Effector memory CD8-positive, alpha-beta T cell (primary cell): ENCODE measurements around the gene TIMELESS.
"Not testable (repeated sequence)": the region's sequence is repeated elsewhere in the genome, so short reads cannot be mapped to it uniquely, and the experiment has no call there.

Source experiments
- ATAC-seq: fragments of 150-1000 bp; cut with Tn5 transposase; replicated peaks from 2 replicates; pipeline ENCODE4 v1.10.0; 2021; ENCODE audit warnings: mild to moderate bottlenecking, moderate library complexity
- DNase-seq, 3 experiments: peaks; one replicate each; pipeline ENCODE4 v3.0.0; 2021
- H3K27ac Mint-ChIP-seq, 2 donors: one replicate each; pipeline ENCODE4 v1.8.0; 2022; ENCODE audit warnings: mild to moderate bottlenecking in 2 of 2, mixed read lengths in 2 of 2, moderate library complexity in 2 of 2
- H3K27me3 Mint-ChIP-seq, 2 donors: one replicate each; pipeline ENCODE4 v1.8.0; 2022; ENCODE audit warnings: mixed read lengths in 2 of 2
- H3K36me3 Mint-ChIP-seq: one replicate; pipeline ENCODE4 v1.8.0; 2022; ENCODE audit warnings: mild to moderate bottlenecking, moderate library complexity, mixed read lengths; ENCODE audit not compliant: insufficient read depth
- H3K4me1 Mint-ChIP-seq, 2 donors: one replicate each; pipeline ENCODE4 v1.8.0; 2022; ENCODE audit warnings: low read depth in 2 of 2, mixed read lengths in 2 of 2
- H3K4me3 Mint-ChIP-seq, 2 donors: one replicate each; pipeline ENCODE4 v1.8.0; 2022; ENCODE audit warnings: mild to moderate bottlenecking in 2 of 2, mixed read lengths in 2 of 2, moderate library complexity in 2 of 2
- H3K9me3 Mint-ChIP-seq, 2 donors: one replicate each; pipeline ENCODE4 v1.8.0; 2022; ENCODE audit warnings: mixed read lengths in 2 of 2

Gene TIMELESS

DNA sequence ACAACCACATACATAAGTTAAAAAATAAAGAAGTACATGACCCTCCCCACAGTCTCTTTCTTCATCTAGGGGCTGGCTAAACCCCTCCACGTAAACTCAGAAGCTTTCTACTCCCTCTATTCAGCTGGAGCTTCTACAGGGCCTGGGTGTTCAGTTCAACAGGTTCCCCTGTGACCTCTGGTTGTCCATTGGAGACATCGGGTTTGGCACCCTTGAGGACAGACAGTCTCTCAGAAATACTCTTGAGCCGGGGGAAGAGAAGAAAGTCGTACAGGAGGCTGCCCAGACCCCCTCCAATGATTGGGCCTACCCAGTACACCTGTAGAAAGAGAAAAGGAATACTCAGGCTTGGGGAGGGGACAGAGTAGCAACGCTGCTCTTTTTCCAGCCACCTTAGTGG is 1.9 kb upstream of the TIMELESS start:
- no peak overlapping the region for H3K27ac Mint-ChIP-seq
- H3K4me1 Mint-ChIP-seq, result peaks cover 7% of the 10 kb centered on the region in 2 donors
- H3K27me3 Mint-ChIP-seq, result no peaks in the 10 kb centered on the region
- no peaks in the 10 kb centered on the region for H3K9me3 Mint-ChIP-seq
- H3K4me3 Mint-ChIP-seq, result no peak overlapping the region
- no peak for ATAC-seq
- H3K36me3 Mint-ChIP-seq, result peaks cover 3% of the 10 kb centered on the region
- no peak for DNase-seq

DNA sequence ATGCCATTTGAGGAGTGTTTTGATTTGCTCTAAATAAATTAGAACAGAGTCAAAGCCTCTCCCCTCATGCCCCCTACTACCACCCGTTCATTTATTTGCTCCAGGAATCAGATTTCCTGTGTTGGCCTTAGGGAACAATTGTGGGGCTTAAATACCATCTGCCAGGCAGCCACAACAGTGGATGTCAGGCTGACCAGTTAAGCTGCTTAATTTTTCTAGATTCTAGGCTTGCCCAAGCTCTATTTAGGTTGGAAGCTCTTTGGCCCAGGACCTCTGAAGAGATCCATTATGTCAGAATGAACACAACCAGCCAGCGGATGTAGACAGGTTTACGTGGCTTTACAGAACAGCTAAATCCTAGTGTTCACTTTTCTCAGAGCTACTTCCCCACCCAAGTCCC is 1.0 kb upstream of the TIMELESS start:
- Mint-ChIP-seq H3K36me3 (peaks cover 3% of the 10 kb centered on the region), H3K27me3 (no peaks in the 10 kb centered on the region)

DNA sequence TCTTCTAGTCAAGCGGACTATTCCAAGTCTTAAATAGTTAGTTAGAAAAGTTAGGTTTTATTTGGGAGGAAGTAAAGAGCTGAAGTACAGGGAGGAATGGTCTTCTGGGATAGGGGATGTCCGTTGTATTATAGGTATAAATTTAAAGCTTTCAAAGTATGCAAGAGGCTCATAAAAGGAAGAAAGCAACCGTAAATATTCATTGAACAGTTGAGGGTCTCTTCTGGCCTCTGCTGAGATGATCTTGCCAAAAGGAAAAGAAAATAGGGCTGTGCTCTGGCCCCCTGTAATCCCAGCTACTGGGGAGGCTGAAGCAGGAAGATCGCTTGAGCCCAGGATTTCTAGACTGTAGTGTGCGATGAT is 377 bp upstream of the TIMELESS start:
- no peaks in the 10 kb centered on the region for H3K9me3 Mint-ChIP-seq
- H3K27ac Mint-ChIP-seq, result peak overlapping the region; percentile 81 to 98
- no peaks in the 10 kb centered on the region for H3K27me3 Mint-ChIP-seq
- H3K36me3 Mint-ChIP-seq, result peaks cover 2% of the 10 kb centered on the region
- ATAC-seq (no peak), DNase-seq (no peak)
- H3K4me3 Mint-ChIP-seq, result peak overlapping the region; percentile 89 to 91
- H3K4me1 Mint-ChIP-seq, result peaks cover 7% of the 10 kb centered on the region in 2 donors

More for the DNA sequence above, 1.0 kb upstream of the TIMELESS start:
- Mint-ChIP-seq H3K9me3 (no peaks in the 10 kb centered on the region), H3K4me1 (peaks cover 7% of the 10 kb centered on the region in 2 donors), H3K4me3 (peak overlapping the region in 1 of 2 donors; percentile 89), H3K27ac (peak overlapping the region in 1 of 2 donors; percentile 81)
- no peak for ATAC-seq
- no peak for DNase-seq

DNA sequence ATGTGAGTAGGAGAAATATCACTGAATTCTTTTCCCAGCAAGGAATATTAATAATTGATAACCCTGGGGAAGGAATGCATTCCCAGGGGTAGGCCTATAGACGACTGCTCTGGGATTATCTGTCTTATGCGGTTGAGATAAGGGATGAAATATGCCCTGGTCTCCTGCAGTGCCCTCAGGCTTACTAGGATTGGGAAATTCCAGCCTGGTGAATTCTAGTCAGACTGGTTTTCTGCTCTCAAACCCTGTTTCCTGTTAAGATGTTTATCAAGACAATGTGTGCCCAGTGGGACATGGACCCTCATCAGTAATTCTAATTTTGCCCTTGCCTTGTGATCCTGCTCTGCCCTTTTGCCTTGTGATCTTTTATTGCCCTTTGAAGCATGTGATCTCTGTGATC is 6.0 kb downstream of the TIMELESS start:
- H3K36me3 Mint-ChIP-seq, DNase-seq, ATAC-seq: not testable (repeated sequence)

DNA sequence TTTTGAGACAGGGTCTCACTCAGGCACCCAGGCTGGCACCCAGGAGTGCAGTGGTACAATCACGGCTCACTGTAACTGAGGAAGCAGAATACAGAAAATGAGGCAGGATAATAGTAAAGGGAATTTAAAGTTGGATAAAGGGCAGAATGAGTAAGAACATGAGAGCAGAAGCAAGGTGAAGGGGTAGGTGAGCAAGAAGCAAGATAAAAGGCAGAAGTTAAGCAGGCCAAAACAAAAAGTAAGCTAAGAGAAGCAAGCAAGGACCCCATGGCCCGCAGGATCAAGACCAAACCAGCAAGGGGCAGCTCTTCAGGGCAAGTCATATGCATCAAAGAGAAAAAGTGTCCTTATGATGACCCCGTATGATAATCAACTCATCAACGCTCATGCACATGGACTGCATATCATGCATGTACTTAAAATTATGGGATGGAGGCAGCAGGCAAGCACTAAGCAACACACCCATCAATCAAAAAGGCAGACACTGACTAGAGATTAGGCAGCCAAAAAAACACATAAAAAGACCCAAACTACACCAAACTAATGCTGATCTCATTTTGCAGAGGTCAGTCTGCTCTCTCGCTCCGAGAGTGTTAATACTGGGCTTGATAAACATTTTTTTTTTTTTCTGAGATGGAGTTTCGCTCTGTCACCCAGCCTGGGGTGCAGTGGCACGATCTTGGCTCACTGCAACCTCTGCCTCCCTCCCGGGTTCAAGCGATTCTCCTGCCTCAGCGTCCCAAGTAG is 11.6 kb downstream of the TIMELESS start:
- no peak for DNase-seq
- H3K36me3 Mint-ChIP-seq, result peaks cover under 1% of the 10 kb centered on the region
- no peaks in the 10 kb centered on the region for H3K9me3 Mint-ChIP-seq
- H3K4me3 Mint-ChIP-seq, result no peak overlapping the region
- no peaks in the 10 kb centered on the region for H3K4me1 Mint-ChIP-seq
- no peak overlapping the region for H3K27ac Mint-ChIP-seq
- no peaks in the 10 kb centered on the region for H3K27me3 Mint-ChIP-seq
- no peak for ATAC-seq

More for the DNA sequence above, 6.0 kb downstream of the TIMELESS start:
- H3K27ac Mint-ChIP-seq, H3K27me3 Mint-ChIP-seq, H3K4me3 Mint-ChIP-seq, H3K9me3 Mint-ChIP-seq, H3K4me1 Mint-ChIP-seq: not testable (repeated sequence)

DNA sequence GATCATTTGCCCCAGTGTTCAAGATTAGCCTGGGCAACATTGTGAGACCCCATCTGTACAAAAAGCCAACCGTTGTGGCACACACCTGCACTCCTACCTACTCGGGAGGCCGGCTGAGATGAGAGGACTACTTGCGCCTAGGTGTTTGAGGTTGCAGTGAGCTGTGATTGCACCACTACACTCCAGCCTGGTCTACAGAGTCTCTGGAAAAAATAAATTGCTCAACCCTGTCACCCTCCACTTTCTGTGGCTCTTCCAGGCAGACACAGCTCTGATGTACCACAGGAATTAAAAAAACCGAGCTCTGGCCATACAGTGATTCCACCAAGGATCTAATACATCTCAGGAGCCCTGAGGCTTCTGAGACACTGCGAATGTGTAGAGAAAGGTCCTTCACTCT is 14.4 kb downstream of the TIMELESS start:
- Mint-ChIP-seq H3K4me1 (no peaks in the 10 kb centered on the region), H3K27ac (no peak overlapping the region), H3K9me3 (no peaks in the 10 kb centered on the region), H3K27me3 (no peaks in the 10 kb centered on the region), H3K36me3 (peaks cover 5% of the 10 kb centered on the region), H3K4me3 (no peak overlapping the region)
- DNase-seq (no peak), ATAC-seq (no peak)

DNA sequence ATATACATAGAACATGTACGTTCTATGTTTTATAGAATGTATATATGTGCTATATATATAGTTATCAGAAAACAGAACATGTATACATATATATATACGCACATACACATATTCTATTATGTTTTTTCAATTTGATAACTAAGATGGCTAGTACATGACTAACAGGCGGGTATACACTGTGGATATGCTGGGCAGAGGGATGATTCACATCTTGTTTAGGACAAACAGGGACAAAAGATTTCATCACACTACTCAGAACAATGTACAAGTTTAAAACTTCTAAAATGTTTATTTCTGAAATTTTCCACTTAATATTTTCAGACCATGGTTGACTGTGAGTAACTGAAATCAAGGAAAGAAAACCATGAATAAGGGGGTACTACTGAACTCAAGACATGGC is 17.4 kb downstream of the TIMELESS start:
- no peaks in the 10 kb centered on the region for H3K4me1 Mint-ChIP-seq
- no peaks in the 10 kb centered on the region for H3K9me3 Mint-ChIP-seq

DNA sequence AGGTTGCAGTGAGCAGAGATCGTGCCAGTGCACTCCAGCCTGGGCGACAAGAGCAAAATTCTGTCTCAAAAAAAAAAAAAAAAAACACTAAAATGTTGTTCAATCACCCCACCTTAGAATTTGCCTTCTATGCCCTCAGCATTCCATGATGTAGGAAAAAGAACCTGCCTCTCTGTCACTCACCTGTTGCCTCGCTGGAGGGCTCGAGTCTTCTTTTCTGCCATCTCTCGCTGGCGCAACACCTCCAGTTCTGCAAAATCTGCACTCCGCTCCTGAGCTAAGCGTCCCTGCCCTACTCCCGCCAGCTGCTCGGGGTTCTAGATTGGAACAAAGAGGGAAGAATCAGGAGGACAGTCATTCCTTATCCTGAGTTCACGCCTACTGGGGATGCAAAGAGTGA is 17.9 kb downstream of the TIMELESS start:
- Mint-ChIP-seq H3K4me1 (no peaks in the 10 kb centered on the region), H3K4me3 (no peak overlapping the region), H3K27ac (no peak overlapping the region), H3K27me3 (no peaks in the 10 kb centered on the region), H3K36me3 (peaks cover 5% of the 10 kb centered on the region), H3K9me3 (no peaks in the 10 kb centered on the region)
- DNase-seq (no peak), ATAC-seq (no peak)

More for the DNA sequence above, 17.4 kb downstream of the TIMELESS start:
- Mint-ChIP-seq H3K27me3 (no peaks in the 10 kb centered on the region), H3K4me3 (no peak overlapping the region), H3K36me3 (peaks cover 5% of the 10 kb centered on the region), H3K27ac (no peak overlapping the region)
- ATAC-seq (no peak), DNase-seq (no peak)

DNA sequence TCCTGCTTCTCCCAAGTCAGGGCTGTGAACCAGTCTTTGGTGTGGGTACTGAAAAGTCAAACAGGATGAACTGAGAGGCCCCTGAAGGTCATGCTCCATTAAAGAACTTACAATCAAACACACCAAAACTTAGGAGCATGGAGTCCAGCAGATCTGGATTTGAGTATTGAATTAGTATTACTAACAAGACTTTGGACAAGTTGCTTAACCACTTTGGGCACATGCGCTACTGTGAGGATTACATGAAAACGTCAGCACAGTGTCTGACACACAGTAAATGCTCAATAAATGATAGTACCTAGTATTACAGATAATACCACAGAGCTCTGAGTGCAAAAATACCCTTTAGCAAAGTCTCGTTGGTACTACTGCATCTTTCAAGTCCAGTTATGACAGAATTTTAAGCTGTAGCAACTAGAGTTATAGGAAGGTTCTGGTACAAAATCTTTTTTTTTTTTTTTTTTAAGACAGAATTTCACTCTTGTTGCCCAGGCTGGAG is 23.2 kb downstream of the TIMELESS start:
- no peaks in the 10 kb centered on the region for H3K36me3 Mint-ChIP-seq

DNA sequence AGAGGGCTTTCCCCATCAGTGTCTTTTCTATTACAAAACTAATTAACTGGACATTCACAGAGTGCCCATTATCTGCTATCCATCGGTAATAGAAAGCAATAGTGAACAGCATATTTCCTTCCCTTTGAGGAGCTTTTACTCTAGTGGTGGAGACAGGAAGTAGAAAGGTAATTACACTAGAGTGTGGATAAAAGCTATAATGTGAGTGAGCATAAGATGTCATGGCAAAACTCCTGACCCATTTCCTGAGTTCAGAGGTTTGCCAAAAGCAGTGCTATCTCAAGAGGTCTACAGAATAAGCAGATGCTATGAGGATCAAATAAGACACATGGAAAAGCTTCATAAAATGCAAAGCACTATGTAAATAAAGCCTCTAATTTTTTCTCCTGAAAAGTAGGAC is 24.0 kb downstream of the TIMELESS start:
- no peak overlapping the region for H3K4me3 Mint-ChIP-seq
- DNase-seq (no peak), ATAC-seq (no peak)
- H3K27me3 Mint-ChIP-seq, result no peaks in the 10 kb centered on the region
- no peak overlapping the region for H3K27ac Mint-ChIP-seq
- H3K9me3 Mint-ChIP-seq, result no peaks in the 10 kb centered on the region
- no peaks in the 10 kb centered on the region for H3K4me1 Mint-ChIP-seq
- no peaks in the 10 kb centered on the region for H3K36me3 Mint-ChIP-seq

More for the DNA sequence above, 23.2 kb downstream of the TIMELESS start:
- no peak for ATAC-seq
- no peaks in the 10 kb centered on the region for H3K27me3 Mint-ChIP-seq
- H3K9me3 Mint-ChIP-seq, result no peaks in the 10 kb centered on the region
- H3K4me1 Mint-ChIP-seq, result no peaks in the 10 kb centered on the region
- H3K27ac Mint-ChIP-seq, result no peak overlapping the region
- no peak for DNase-seq
- no peak overlapping the region for H3K4me3 Mint-ChIP-seq

DNA sequence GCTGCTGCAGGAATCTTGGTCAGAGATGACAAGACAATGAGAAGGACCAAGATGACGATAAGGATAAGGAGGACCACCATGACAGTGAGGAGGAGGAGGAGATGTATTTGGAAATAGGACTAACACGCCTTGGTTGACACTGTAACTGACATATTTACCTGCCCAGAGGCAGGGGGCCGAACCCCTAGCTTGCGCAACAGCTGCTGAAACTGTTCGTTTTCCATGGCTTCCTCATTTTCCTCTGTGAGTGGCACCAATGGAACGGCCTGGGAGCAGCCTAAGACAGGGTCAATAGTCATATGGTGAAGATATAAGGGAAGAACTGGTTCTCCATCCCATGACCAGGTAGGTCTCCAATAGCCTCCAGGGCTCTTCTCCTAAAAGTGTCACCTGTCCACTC is 28.8 kb downstream of the TIMELESS start:
- Mint-ChIP-seq H3K27ac (no peak overlapping the region), H3K4me1 (no peaks in the 10 kb centered on the region), H3K4me3 (no peak overlapping the region), H3K36me3 (peaks cover 4% of the 10 kb centered on the region), H3K27me3 (no peaks in the 10 kb centered on the region), H3K9me3 (no peaks in the 10 kb centered on the region)
- no peak for DNase-seq
- ATAC-seq, result no peak

DNA sequence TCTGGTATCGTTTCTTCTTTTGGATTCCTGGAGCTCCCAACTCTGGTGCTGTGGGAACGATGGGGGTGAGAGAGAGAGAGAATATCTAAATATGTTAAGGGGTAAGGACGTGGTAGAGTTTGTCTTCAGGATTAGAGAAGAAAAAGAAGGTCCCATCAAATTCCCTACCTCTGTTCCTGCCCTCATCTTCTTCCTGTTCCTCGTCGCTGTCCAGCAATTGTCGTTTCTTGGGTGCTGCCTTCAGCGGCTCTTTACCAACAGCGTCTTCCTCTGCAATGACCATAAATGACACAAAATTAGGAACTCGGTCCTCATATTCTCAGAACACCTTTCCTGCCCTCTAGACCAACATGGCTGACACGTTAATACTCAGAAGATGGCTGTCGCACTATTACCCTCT is 31.5 kb downstream of the TIMELESS start:
- DNase-seq, result no peak
- no peak overlapping the region for H3K27ac Mint-ChIP-seq
- no peaks in the 10 kb centered on the region for H3K4me1 Mint-ChIP-seq
- H3K9me3 Mint-ChIP-seq, result no peaks in the 10 kb centered on the region
- H3K36me3 Mint-ChIP-seq, result peaks cover 4% of the 10 kb centered on the region
- H3K4me3 Mint-ChIP-seq, result no peak overlapping the region
- H3K27me3 Mint-ChIP-seq, result no peaks in the 10 kb centered on the region
- no peak for ATAC-seq

DNA sequence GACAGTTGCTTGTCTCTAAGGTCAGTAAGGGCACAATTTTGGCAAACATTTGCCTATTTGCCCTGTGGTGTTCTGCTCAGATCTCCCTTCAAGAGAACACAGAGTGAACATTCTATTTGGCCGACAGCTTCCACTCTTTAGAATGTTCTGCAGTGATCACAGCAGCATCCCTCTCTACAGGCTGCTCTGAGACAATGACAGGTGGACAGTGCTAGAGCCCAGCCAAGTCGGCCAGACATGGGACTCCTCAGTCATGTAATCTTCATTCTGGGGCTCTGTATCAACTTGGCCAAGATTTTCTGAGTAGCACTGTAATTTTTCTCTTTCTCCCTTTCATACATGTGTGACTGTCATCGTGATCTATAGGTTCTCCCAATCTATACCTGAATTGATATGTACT is 34.8 kb downstream of the TIMELESS start:
- no peaks in the 10 kb centered on the region for H3K4me1 Mint-ChIP-seq
- no peaks in the 10 kb centered on the region for H3K27me3 Mint-ChIP-seq
- H3K27ac Mint-ChIP-seq, result no peak overlapping the region
- DNase-seq, result no peak
- no peak for ATAC-seq
- no peaks in the 10 kb centered on the region for H3K9me3 Mint-ChIP-seq
- peaks cover 4% of the 10 kb centered on the region for H3K36me3 Mint-ChIP-seq
- H3K4me3 Mint-ChIP-seq, result no peak overlapping the region

DNA sequence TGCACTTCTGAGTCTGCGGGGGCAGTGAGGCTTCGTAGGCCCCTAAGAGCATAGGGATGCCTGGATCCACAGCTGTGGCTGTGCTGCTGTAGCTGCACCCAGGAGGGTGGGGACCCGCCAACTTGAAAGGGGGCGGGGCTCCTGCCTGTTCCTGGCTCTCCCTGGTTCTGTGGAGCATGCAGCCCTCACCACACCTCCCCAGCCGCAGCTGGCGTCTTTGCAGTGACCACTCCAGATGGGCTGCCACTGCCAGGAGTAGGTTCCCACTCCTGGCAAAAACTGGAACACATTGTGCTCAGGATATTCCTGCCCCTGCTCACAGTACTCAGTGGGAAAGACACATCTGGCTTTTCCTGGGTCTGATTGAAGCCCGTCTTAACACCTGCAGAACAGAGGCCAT is 35.8 kb downstream of the TIMELESS start:
- ATAC-seq, result no peak
- no peak overlapping the region for H3K4me3 Mint-ChIP-seq
- no peak for DNase-seq
- no peaks in the 10 kb centered on the region for H3K27me3 Mint-ChIP-seq
- no peak overlapping the region for H3K27ac Mint-ChIP-seq
- H3K36me3 Mint-ChIP-seq, result peaks cover 4% of the 10 kb centered on the region
- no peaks in the 10 kb centered on the region for H3K9me3 Mint-ChIP-seq
- no peaks in the 10 kb centered on the region for H3K4me1 Mint-ChIP-seq
